Esophagus squamous epithelium (tissue), 5 donors: ENCODE measurements around the gene ALX1. TPM values are rescaled to one million over a fixed set of nuclear protein-coding genes. Genes with fewer than 3 reads are reported as not detected.

Source experiments
- DNase-seq: peaks from one replicate; lab custom pipeline; 2025; lab: John Stamatoyannopoulos, UW
- H3K27ac ChIP-seq, 4 donors: fragments of 200-600 bp; sonication (generic); one replicate each; pipeline ENCODE4 v1.5.1; 2016 to 2019; ENCODE audit warnings: mild to moderate bottlenecking in 1 of 4
- H3K27me3 ChIP-seq, 4 donors: fragments of 200-600 bp; sonication (generic); 1 replicate in 3 of 4; 2 replicates in 1 of 4; pipeline versions ENCODE4 v1.5.1 to v1.6.0; 2017 to 2021; ENCODE audit warnings: antibody characterized with exemption in 1 of 4
- H3K36me3 ChIP-seq, 3 donors: fragments of 200-600 bp; sonication (generic); one replicate each; pipeline ENCODE4 v1.5.1; 2016 to 2019
- H3K4me1 ChIP-seq, 3 donors: fragments of 200-600 bp; sonication (generic); one replicate each; pipeline ENCODE4 v1.5.1; 2017 to 2019
- H3K4me3 ChIP-seq, 4 donors: fragments of 200-600 bp; sonication (generic); 1 replicate in 3 of 4; 2 replicates in 1 of 4; pipeline ENCODE4 v1.5.1; 2016 to 2019; ENCODE audit warnings: mild to moderate bottlenecking in 2 of 4, moderate library complexity in 1 of 4
- H3K9me3 ChIP-seq, 3 donors: fragments of 200-600 bp; sonication (generic); one replicate each; pipeline ENCODE4 v1.5.1; 2016 to 2019
- POLR2A ChIP-seq, 4 donors: fragments of 450-650 bp; IDR thresholded peaks; one replicate each; pipeline ENCODE4 v1.6.1; 2017; ENCODE audit warnings: antibody characterized with exemption in 4 of 4, mild to moderate bottlenecking in 4 of 4, moderate library complexity in 3 of 4
- WGBS, 2 donors: methylation state at CpG; one replicate each; pipeline ENCODE4 v1.1.5; 2018; 5-methylcytosine and 5-hydroxymethylcytosine counted together
- intact Hi-C: fragments of 100-400 bp; cut with DNase I; formaldehyde crosslinking; loops from one replicate; pipeline ENCODE4 v1.15.0; 2022
- total RNA-seq, 4 donors: library from RNA; depleted of rRNA; stranded (reverse); fragments of >200 nt; gene quantifications; one replicate each; pipeline ENCODE4 v1.1.0, GENCODE V29; 2016
- TF ChIP-seq, protein P1 (sequence below), 6 experiments: fragments of 450-650 bp in 4 of 6; fragments of 200-600 bp in 2 of 6; sonication (generic) in 2 of 6; IDR thresholded peaks; one replicate each; pipeline ENCODE4 v1.5.1; 2016 to 2019; ENCODE audit warnings: antibody characterized with exemption in 6 of 6, mild to moderate bottlenecking in 4 of 6, moderate library complexity in 4 of 6
- donor health status: DM: yes; HTN: yes; CAD: no.

Gene ALX1
- total RNA-seq, 4 donors from 2014 or later = not detected

GRCh38 chr12:85329913-85330312, 49.9 kb downstream of the ALX1 start:
- WGBS, 2 donors = 47 to 65% methylated on average over 2 of the region's 2 CpGs
- Histone ChIP-seq H3K4me1 (no peaks in the 10 kb centered on the region), H3K4me3 (no peak overlapping the region), H3K36me3 (no peaks in the 10 kb centered on the region), H3K9me3 (no peaks in the 10 kb centered on the region), H3K27ac (no peak overlapping the region), H3K27me3 (no peaks in the 10 kb centered on the region)
- no peak for DNase-seq
- intact Hi-C loops = no loop called here
- no peak for TF ChIP-seq POLR2A (IDR thresholded peaks at IDR 0.05)
- TF ChIP-seq, protein P1, sequence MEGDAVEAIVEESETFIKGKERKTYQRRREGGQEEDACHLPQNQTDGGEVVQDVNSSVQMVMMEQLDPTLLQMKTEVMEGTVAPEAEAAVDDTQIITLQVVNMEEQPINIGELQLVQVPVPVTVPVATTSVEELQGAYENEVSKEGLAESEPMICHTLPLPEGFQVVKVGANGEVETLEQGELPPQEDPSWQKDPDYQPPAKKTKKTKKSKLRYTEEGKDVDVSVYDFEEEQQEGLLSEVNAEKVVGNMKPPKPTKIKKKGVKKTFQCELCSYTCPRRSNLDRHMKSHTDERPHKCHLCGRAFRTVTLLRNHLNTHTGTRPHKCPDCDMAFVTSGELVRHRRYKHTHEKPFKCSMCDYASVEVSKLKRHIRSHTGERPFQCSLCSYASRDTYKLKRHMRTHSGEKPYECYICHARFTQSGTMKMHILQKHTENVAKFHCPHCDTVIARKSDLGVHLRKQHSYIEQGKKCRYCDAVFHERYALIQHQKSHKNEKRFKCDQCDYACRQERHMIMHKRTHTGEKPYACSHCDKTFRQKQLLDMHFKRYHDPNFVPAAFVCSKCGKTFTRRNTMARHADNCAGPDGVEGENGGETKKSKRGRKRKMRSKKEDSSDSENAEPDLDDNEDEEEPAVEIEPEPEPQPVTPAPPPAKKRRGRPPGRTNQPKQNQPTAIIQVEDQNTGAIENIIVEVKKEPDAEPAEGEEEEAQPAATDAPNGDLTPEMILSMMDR (IDR thresholded peaks at IDR 0.05) = no peak

GRCh38 chr12:85348779-85349178, 68.8 kb downstream of the ALX1 start:
- 41 to 43% methylated on average over 1 of the region's 1 CpG for whole genome bisulfite sequencing, 2 donors

DNA sequence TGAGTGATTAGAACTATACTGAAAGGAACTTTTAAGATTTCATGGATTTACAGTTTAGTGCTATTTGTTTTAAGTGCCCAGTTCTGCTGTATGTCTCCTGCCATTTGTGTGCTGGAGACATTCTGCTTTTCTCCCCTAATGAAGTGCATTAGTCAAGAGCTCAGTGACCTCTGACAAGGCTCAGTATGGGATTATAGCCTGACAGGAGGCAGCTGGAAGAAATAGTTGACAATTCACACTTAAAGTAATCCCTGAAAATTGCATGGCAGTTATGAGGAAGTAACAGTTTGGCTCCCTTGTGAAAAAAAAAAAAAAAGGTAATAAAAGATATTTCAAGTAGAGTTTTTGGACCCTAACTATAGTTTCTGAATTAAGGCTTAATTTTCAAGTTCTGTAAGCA, 70.3 kb downstream of the ALX1 start:
- Histone ChIP-seq H3K27ac (no peak overlapping the region), H3K27me3 (peaks cover 0 to 5% (median 0%) of the 10 kb centered on the region in 4 donors), H3K36me3 (no peaks in the 10 kb centered on the region), H3K4me1 (no peaks in the 10 kb centered on the region), H3K9me3 (no peaks in the 10 kb centered on the region), H3K4me3 (no peak overlapping the region)
- TF ChIP-seq, protein P1 (IDR thresholded peaks at IDR 0.05) = no peak
- no peak for TF ChIP-seq POLR2A (IDR thresholded peaks at IDR 0.05)
- no peak for DNase-seq
- intact Hi-C loops = no loop called here

More at GRCh38 chr12:85348779-85349178, 68.8 kb downstream of the ALX1 start:
- intact Hi-C loops = no loop called here
- TF ChIP-seq POLR2A (IDR thresholded peaks at IDR 0.05) = no peak
- TF ChIP-seq, protein P1 (IDR thresholded peaks at IDR 0.05) = no peak
- DNase-seq = no peak
- no peak overlapping the region for H3K4me3 ChIP-seq
- no peaks in the 10 kb centered on the region for H3K4me1 ChIP-seq
- H3K27ac ChIP-seq = no peak overlapping the region
- no peaks in the 10 kb centered on the region for H3K36me3 ChIP-seq
- H3K27me3 ChIP-seq = no peaks in the 10 kb centered on the region
- H3K9me3 ChIP-seq = no peaks in the 10 kb centered on the region

Other genes starting within 250 kb of the ALX1 start
- gene TSPAN19, start 243.9 kb upstream of the ALX1 start, total RNA-seq = not detected
- gene LRRIQ1, start 243.9 kb upstream of the ALX1 start, total RNA-seq = under 1 TPM in 1 of 4 donors, not detected in 3; 0.09 TPM